ENCODE measurements around the gene TECTA. TPM values are rescaled to one million over a fixed set of nuclear protein-coding genes. Genes with fewer than 3 reads are reported as not detected.

Gene TECTA
- total RNA-seq, 1 experiment from 2014 or later: 0.37 TPM

GRCh38 chr11:121058941-121059340, 42.1 kb upstream of the TECTA start:
- no peak for DNase-seq (ENCODE audit: low spot score)
- CTCF ChIA-PET: no interaction called here

GRCh38 chr11:121059605-121060004, 41.4 kb upstream of the TECTA start:
- no peaks in the 10 kb centered on the region for H3K9me3 Mint-ChIP-seq

More at GRCh38 chr11:121058941-121059340, 42.1 kb upstream of the TECTA start:
- Mint-ChIP-seq H3K4me3 (no peak overlapping the region), H3K27ac (no peak overlapping the region), H3K9me3 (no peaks in the 10 kb centered on the region), H3K4me1 (no peaks in the 10 kb centered on the region), H3K36me3 (peaks cover 26% of the 10 kb centered on the region), H3K27me3 (ENCODE audit: low read depth) (no peaks in the 10 kb centered on the region)
- ATAC-seq: no peak
- POLR2A ChIA-PET: no interaction called here
- no peak for TF ChIP-seq AR (CRISPR knock-in tag; IDR thresholded peaks at IDR 0.05)
- no peak for TF ChIP-seq TP53 (CRISPR knock-in tag; IDR thresholded peaks at IDR 0.05)
- no peak for TF ChIP-seq SP1 (CRISPR knock-in tag; conservative IDR thresholded peaks at IDR 0.05)
- TF ChIP-seq MYBL2 (CRISPR knock-in tag; IDR thresholded peaks at IDR 0.05): no peak
- no peak for TF ChIP-seq GABPB1 (CRISPR knock-in tag; IDR thresholded peaks at IDR 0.05)
- no peak for TF ChIP-seq ARID4B (CRISPR knock-in tag; IDR thresholded peaks at IDR 0.05; ENCODE audit: borderline replicate concordance)
- no peak for TF ChIP-seq ZMAT4 (CRISPR knock-in tag; IDR thresholded peaks at IDR 0.05)
- no peak for TF ChIP-seq JUN (CRISPR knock-in tag; IDR thresholded peaks at IDR 0.05)

More at GRCh38 chr11:121059605-121060004, 41.4 kb upstream of the TECTA start:
- Mint-ChIP-seq H3K27me3 (ENCODE audit: low read depth) (no peaks in the 10 kb centered on the region), H3K27ac (no peak overlapping the region), H3K36me3 (peaks cover 30% of the 10 kb centered on the region), H3K4me3 (no peak overlapping the region), H3K4me1 (no peaks in the 10 kb centered on the region)
- DNase-seq (ENCODE audit: low spot score) (no peak), ATAC-seq (no peak)
- CTCF ChIA-PET: no interaction called here
- POLR2A ChIA-PET: no interaction called here
- TF ChIP-seq ATF6 (CRISPR knock-in tag; IDR thresholded peaks at IDR 0.05) (no peak), HMGXB4 (CRISPR knock-in tag; IDR thresholded peaks at IDR 0.05) (no peak), NR2C2 (CRISPR knock-in tag; IDR thresholded peaks at IDR 0.05) (no peak), FOXJ3 (CRISPR knock-in tag; IDR thresholded peaks at IDR 0.05; ENCODE audit: borderline replicate concordance) (no peak), RELA (CRISPR knock-in tag; IDR thresholded peaks at IDR 0.05; ENCODE audit: borderline replicate concordance) (no peak), ATF1 (CRISPR knock-in tag; IDR thresholded peaks at IDR 0.05) (no peak), MAX (CRISPR knock-in tag; IDR thresholded peaks at IDR 0.05) (no peak)

All from WTC11 (cell line).